Germinal center (tissue), 1 donor: ENCODE results near the gene PTTG2.
A peak's percentile ranks its signal among the peaks of the same experiment; 100 is the strongest.

Source experiments
- DNase-seq: peaks from one replicate; pipeline ENCODE4 v3.0.0; 2012; ENCODE audit warnings: mixed read lengths, low spot score

PTTG2 gene

DNA sequence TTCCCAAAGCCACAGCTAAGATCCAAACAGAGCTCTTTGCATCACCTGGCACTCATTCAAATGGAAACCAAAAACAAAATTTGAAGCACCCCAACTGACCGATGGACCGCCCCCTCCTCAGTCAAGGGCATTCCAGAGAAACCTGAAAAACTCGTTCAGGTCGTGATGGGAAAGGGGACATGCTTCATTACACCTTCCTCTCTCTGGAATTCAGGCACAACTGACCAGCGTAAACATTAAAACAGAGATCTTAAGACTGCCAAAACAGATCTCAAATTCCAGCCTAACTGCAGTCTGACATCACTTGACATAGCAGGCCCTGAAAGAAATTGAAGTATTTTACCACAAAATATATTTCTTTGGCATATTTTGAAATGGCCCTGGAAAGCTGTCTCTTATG, 28.5 kb downstream of the PTTG2 start:
- DNase-seq: no peak

GRCh38 chr4:37989398-37990260, 29.4 kb downstream of the PTTG2 start:
- DNase-seq: peak; percentile 12

GRCh38 chr4:37990731-37991245, 30.6 kb downstream of the PTTG2 start:
- DNase-seq: no peak

DNA sequence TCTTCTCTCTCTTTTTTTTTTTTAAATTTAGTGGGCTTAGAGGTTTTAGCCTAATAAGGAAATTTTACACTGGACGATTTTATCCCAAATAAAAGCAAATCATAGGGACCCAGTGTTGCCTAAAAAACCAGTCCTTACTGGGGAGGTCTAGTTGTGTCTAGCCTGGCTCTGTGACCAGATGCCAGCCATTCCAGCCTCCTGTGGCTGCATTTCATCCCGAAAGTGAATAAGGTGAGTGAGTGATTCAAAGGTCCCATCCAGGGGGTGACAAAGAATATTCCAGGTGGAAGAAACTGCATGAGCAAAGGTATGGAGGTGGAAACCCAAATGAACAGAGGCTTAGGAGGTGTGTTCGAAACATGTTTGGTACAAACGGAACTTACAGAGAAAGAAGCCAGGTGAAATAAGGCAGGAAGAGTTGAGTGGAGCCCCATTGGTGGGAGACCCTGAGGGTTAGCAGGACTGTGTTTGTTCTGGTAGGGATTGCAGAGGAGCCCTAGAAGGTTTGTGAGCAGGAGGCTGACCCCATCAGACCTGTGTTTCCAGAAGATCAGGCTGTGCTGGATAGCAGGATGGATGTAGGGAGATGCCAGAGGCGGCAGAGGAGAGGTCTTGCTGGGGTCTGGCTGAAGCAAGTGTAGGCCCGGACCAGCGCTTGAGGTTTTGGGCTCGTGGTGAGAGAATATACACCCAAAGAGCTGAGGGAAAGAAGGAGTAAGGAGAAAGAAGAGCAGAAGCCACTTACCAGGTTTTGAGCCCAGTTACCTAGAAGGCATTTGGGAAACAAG, 31.6 kb downstream of the PTTG2 start:
- no peak for DNase-seq

- no peak for DNase-seq
These were observed 33.6 kb downstream of the PTTG2 start for GRCh38 chr4:37993806-37994205.

GRCh38 chr4:37994569-37994968, 34.4 kb downstream of the PTTG2 start:
- no peak for DNase-seq

- no peak for DNase-seq
These were observed 35.2 kb downstream of the PTTG2 start for GRCh38 chr4:37995299-37995821.

DNA sequence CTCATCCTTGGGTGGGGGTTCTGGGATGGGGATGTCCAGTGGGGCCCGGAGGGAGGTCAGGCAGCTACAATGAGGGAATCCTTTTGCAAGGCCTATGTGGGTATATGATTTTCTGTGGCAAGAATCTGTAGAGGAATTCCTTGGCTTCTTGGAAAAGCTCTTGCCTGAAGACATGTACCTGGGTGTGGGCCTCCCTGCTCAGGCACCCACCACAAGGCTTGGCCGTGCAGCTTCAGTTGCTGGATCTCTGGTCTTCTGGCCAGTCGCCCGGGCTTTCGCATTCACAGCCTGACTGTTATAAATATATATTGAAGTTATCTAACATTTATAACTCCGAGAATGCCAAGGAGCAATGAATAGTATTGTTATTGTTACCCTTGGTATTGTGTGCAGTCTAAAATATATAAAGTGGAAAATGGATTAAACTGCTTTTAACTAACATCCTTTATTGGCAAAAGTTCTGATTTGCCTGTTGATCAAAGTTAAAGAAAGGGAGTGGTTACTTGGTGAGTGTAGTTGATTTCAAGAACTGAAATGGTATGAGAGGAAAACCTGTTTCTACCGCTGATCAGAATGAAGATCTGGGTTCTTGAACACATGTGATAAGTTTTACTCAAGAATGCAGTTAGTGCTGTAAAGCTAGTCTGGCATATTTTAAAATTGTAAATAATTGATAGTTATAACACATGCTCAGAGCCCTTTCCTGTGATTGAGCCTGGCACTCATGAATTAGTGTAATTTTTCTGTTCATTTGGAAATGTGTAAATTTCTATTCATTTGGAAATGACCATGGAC, 36.0 kb downstream of the PTTG2 start:
- DNase-seq: no peak

DNA sequence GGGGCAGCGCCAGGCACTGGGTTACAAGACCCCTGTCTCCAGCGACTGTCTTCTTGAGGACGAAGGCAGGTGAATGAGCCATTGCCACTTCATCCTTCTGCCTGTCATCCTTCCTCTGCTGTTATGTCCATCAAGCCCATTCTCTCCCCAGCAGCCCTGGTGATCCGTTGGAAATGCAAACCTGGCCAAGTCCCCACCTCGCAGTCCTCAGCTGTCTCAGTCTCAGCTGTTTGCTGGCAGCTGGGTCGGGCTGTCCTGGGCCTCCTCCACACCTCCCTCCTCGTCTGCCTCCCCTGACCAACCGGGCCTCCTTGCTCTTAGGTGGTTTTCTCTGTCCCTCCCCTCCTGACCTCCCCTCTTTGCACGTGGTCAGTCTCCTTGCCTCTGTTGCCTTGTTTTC, 38.0 kb downstream of the PTTG2 start:
- DNase-seq: no peak

GRCh38 chr4:37999000-37999716, 39.0 kb downstream of the PTTG2 start:
- no peak for DNase-seq

DNA sequence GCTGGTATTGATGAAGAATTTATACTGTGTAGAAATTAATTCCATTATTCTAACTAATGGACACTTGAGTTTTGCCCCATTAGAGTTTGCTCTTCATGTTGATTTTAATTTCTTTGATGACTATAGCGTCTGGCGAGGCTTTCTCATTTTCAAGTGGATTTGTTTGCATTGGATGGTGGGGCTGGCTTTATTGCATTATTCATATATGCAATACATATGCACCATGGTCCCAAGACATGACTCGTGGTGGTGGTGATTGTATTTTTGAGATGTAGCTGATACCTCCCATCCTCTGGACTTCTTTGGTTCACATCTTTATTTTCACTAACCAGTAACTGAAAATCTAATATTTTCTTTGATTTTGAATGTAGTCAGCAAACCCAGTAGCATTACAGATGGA, 39.8 kb downstream of the PTTG2 start:
- no peak for DNase-seq

DNA sequence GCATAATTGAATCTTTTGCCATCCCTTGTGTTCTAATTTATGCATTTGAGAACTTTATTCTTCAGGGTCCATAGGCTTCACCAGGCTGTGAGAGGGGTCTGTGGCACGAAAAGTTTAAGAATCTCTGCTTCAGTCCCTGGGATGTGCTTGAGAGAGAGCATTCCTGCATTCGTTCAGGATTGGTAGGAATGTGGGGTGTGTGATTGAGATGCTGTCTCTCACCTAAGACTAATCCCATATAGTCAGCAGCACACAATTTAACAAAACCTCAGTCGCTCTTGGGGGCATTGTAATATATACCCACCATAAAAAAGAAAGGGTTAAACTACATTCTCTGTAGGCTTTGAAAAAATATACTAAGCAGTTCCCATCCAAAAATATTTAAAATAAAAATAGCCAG, 41.7 kb downstream of the PTTG2 start:
- no peak for DNase-seq

DNA sequence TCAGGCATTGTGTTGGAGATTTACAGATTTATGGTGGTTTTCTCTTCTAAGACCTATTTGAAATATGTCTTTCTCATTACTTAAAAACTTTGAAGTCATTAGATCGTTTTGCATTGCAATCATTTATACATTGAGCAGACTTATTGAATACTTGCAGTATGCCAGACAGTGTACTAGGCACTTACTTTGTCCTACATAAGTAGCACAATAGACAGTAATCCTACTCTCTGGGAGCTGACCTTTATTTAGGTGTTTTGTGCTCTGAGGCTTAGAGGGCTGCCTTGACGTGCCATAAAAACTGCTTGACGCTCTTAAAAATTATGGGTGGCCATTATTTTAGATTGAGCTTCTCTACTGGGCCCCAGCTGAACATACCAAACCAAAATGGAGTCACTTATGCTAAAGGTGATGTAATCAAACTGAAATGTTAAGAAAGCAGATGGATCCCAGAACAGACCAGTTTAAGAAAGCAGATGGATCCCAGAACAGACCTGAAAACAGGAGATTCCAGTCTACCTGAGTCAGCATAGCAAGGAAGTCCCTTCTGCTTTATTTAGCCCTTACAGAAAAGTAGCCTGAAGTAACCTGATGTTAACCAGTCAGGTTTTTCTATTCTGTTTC, 42.4 kb downstream of the PTTG2 start:
- DNase-seq: no peak

DNA sequence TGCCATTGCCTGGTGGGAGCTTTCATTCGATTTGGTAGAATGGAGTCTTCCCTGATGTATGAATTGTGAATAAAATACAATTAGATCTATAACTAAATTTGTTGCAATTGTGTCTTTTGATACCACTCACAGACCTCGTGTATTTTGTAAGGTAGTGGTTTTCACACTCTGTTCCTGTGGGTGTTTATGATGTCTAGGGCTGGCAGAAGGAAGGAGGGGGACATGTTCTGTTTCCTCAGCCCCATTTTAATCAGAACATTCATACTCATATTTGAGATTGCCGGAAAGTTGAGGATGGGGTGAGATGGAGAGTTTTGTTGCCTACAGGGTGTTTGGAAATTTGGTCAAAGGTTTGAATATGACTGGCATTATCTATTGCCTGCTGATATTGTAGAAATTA, 42.9 kb downstream of the PTTG2 start:
- no peak for DNase-seq

- no peak for DNase-seq
These were observed 43.4 kb downstream of the PTTG2 start for GRCh38 chr4:38003628-38004027.

GRCh38 chr4:38004062-38004461, 43.9 kb downstream of the PTTG2 start:
- no peak for DNase-seq

- no peak for DNase-seq
These were observed 44.7 kb downstream of the PTTG2 start for GRCh38 chr4:38004887-38005286.

DNA sequence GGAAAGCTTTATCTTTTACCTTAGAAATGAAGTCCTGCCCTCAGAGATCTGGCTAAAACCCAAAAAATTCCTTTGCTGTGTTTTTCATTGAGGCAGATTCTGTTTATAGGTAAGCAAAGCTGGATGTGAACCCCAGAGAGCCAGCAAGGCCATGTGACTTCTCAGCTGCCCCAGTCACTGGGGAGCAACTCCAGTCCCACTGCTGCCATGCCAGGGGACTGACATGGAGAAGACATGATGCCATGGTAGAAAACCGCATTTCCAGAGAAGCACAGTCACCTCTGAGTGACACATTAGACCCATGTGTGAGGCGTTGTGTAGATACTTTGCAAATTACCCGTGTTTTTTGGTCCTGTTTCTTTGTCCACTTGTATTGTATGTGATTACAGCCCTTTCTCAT, 45.4 kb downstream of the PTTG2 start:
- DNase-seq: no peak

- no peak for DNase-seq
These were observed 47.4 kb downstream of the PTTG2 start for GRCh38 chr4:38007645-38008044.

GRCh38 chr4:38008571-38009021, 48.4 kb downstream of the PTTG2 start:
- no peak for DNase-seq

- DNase-seq: no peak
These were observed 49.2 kb downstream of the PTTG2 start for GRCh38 chr4:38009421-38009820.
